ENCODE results near the gene GGCX.
A peak's percentile ranks its signal among the peaks of the same experiment; 100 is the strongest.

GGCX gene

DNA sequence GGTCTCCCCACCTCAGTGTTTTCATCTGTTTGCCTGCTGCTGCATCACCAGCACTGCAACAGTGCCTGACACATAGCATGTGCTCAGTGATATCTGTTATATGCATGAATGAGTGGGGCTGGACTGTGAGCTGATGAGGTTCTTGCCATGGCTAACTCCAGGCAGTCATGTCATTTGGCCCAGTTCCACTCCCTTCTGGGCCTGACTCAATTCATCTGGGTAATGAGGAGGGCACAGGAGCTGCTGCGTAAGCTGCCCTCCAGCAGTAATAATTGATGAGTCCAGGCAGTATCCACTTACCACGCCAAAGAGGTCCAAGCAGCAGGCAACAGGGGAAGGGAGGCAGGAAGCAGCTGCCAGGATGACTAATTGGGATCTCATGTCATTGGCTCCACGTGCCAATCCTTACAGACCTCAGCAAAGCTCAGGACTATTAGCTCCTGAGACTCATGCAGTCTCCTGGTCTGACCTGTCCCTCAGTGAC, 56.5 kb downstream of the GGCX start:
- Histone ChIP-seq H3K36me3 (no peaks in the 10 kb centered on the region), H3K4me3 (ENCODE audit: low read depth, low read length) (no peak overlapping the region), H3K9me3 (no peaks in the 10 kb centered on the region), H3K27me3 (no peaks in the 10 kb centered on the region), H3K4me1 (peaks cover 28% of the 10 kb centered on the region)
- peak; percentile 83 for DNase-seq
- TF ChIP-seq, protein P1, sequence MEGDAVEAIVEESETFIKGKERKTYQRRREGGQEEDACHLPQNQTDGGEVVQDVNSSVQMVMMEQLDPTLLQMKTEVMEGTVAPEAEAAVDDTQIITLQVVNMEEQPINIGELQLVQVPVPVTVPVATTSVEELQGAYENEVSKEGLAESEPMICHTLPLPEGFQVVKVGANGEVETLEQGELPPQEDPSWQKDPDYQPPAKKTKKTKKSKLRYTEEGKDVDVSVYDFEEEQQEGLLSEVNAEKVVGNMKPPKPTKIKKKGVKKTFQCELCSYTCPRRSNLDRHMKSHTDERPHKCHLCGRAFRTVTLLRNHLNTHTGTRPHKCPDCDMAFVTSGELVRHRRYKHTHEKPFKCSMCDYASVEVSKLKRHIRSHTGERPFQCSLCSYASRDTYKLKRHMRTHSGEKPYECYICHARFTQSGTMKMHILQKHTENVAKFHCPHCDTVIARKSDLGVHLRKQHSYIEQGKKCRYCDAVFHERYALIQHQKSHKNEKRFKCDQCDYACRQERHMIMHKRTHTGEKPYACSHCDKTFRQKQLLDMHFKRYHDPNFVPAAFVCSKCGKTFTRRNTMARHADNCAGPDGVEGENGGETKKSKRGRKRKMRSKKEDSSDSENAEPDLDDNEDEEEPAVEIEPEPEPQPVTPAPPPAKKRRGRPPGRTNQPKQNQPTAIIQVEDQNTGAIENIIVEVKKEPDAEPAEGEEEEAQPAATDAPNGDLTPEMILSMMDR (IDR thresholded peaks at IDR 0.05; ENCODE audit: low read depth, low read length), result no peak

DNA sequence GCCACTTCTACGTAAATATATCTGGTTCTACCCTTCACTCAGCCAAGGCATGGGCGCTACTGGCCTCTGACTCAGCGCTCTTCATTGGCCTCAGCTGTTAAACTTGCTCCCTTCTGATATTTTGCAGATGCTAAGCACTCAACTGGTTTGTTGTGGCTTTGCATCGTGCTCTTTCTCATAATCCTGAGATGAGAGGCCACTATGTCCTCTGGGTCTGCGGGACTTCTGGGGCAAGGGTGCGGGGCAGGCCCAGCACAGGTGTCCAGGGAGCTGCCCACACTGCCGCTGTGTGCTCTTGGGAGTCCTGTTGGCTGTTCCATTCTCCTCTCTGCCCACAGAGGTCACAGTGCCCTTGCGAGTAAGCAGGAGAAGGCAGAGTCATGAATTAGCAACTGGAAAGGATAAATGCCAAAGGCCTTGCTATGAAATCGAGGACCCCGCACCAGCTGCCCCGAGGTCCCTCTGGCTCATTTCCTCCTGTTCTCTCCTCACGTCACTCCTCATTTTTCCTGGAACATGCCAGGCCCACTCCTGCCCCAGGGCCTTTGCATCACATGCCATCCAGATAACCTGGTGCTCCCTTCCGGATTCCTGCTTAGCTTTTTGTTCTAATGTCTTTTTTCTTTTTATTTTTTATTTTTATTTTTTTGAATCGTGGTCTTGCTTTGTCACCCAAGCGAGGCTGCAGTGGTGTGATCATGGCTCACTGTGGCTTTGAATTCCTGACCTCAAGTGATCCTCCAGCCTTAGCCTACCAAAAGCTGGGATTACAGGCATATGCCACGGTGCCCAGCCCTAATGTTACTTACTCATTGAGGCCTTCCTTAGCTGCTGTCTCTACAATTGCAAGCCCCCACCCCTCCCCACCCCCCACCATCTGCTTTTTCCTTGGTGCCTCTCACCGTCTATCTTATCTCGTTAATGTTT, 57.2 kb downstream of the GGCX start:
- no peaks in the 10 kb centered on the region for H3K36me3 ChIP-seq
- no peak overlapping the region for H3K4me3 ChIP-seq (ENCODE audit: low read depth, low read length)
- TF ChIP-seq, protein P1 (IDR thresholded peaks at IDR 0.05; ENCODE audit: low read depth, low read length), result no peak
- H3K27me3 ChIP-seq, result no peaks in the 10 kb centered on the region
- H3K4me1 ChIP-seq, result peaks cover 28% of the 10 kb centered on the region
- peak; percentile 39 for DNase-seq
- H3K9me3 ChIP-seq, result no peaks in the 10 kb centered on the region

GRCh38 chr2:85503168-85503850, 58.0 kb downstream of the GGCX start:
- H3K27me3 ChIP-seq, result no peaks in the 10 kb centered on the region
- H3K4me3 ChIP-seq (ENCODE audit: low read depth, low read length), result no peak overlapping the region
- H3K36me3 ChIP-seq, result no peaks in the 10 kb centered on the region
- DNase-seq, result peak; percentile 9
- TF ChIP-seq, protein P1 (IDR thresholded peaks at IDR 0.05; ENCODE audit: low read depth, low read length), result no peak
- no peaks in the 10 kb centered on the region for H3K9me3 ChIP-seq
- H3K4me1 ChIP-seq, result peaks cover 28% of the 10 kb centered on the region

DNA sequence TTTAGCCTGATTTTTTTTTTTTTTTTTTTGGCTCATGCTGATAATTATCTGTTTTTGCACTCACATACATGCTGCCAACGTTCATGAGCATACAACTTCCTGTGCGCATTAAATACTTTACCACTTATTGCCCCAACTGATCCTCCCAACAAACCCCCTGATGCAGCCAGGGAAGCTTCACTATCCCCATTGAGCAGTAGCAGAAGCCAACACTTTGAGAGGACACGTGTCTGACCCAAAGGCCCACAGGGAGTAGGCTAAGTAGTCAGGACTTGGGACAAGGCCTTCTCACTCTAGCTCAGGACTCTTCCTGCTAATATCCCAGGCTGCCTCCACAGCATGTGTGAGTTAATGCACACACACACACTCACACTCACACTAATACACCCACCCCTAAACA, 58.6 kb downstream of the GGCX start:
- no peaks in the 10 kb centered on the region for H3K9me3 ChIP-seq
- H3K36me3 ChIP-seq, result no peaks in the 10 kb centered on the region
- TF ChIP-seq, protein P1 (IDR thresholded peaks at IDR 0.05; ENCODE audit: low read depth, low read length), result no peak
- no peaks in the 10 kb centered on the region for H3K27me3 ChIP-seq
- DNase-seq, result no peak
- no peak overlapping the region for H3K4me3 ChIP-seq (ENCODE audit: low read depth, low read length)
- peaks cover 28% of the 10 kb centered on the region for H3K4me1 ChIP-seq

GRCh38 chr2:85501248-85501647, 60.0 kb downstream of the GGCX start:
- Histone ChIP-seq H3K27me3 (no peaks in the 10 kb centered on the region), H3K36me3 (no peaks in the 10 kb centered on the region), H3K4me1 (peaks cover 28% of the 10 kb centered on the region), H3K9me3 (no peaks in the 10 kb centered on the region), H3K4me3 (ENCODE audit: low read depth, low read length) (no peak overlapping the region)
- peak; percentile 11 for DNase-seq
- TF ChIP-seq, protein P1 (IDR thresholded peaks at IDR 0.05; ENCODE audit: low read depth, low read length), result no peak

All from BE2C (cell line).